UCSD-AML1 (cell line): Measurements from ENCODE around the gene SSX2IP.

Experiments used
- DNase-seq: peaks from one replicate; lab custom pipeline; 2025; ENCODE audit not compliant: unreplicated experiment; lab: John Stamatoyannopoulos, UW

The SSX2IP gene

DNA sequence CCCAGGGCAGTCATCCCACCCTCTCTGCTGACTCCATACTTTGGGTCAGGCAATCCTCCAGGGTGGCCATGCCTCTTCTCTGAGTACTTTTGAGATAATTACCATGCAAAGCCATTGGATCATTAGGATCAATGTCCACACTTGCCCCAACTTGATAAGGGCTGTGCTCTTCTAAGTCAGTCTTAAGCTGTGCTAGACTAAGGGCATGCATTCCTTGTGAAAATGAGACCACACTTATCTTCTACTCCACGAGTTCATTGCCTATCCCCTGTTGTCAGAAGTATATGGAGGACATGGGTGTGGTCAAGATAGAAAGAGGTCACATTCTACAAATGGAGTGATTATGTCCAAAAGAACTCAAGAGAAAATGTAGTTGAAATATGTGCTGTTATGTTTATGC lies 18.9 kb upstream of the SSX2IP start:
- no peak for DNase-seq

DNA sequence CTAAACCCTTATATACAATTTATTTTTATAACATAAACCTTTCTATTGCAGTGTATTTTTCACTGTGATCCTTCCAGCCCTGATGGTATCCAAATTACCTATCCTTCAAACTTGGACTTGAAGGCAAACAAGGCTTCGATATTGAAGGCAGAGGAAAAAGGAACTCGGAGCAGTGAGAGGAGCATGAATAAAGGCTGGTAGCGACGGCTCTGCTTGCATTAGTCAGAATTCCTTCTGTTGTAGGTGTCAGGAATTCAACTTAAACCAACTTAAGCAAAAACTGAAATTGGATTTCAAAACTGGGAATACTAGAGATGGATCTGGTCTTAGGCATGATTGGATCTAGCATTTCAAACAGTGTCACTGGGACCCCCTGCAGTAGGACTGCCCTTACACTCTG lies 17.8 kb upstream of the SSX2IP start:
- DNase-seq = no peak

GRCh38 chr1:84705513-84705912 lies 15.3 kb upstream of the SSX2IP start:
- no peak for DNase-seq

- no peak for DNase-seq
These were observed 14.7 kb upstream of the SSX2IP start for GRCh38 chr1:84704872-84705417.

GRCh38 chr1:84703431-84703830 lies 13.2 kb upstream of the SSX2IP start:
- DNase-seq = no peak

DNA sequence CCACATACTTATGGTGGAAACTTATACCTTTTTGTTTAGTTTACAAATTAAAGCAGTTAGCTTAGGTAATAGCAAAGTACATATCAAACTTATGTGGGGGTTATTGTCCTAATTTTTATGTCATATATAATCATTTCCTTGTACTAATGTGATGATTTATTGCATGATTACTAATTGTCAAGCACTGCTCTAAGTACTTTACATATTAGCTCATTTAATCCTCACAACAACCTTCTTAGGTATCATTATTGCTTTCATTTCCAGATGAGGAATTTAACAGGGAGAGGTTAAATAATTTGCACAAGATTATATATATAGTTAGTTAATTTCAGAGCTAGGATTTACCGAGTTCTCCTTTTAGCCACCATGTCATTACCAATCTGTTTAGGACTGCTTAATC lies 11.9 kb upstream of the SSX2IP start:
- DNase-seq = no peak

DNA sequence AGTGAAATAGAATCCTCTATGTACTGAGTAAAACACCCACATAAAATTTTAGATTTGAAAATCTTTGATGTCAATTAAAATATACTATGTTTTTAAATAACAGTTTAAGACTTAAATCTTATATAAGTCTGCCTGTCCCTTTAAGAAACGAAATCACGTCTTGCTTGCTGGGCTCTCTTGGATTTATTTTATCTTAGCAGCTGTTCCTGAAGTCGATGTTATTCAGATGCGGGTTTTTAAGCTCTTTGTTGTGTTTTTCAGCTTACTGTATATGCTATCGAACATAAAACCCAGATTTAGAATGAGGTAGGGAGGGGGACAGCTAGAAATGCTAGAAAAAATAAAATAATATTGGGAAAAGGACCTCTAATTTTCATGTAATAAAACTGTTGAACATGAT lies 11.1 kb upstream of the SSX2IP start:
- no peak for DNase-seq

GRCh38 chr1:84700070-84700469 lies 9.8 kb upstream of the SSX2IP start:
- no peak for DNase-seq

DNA sequence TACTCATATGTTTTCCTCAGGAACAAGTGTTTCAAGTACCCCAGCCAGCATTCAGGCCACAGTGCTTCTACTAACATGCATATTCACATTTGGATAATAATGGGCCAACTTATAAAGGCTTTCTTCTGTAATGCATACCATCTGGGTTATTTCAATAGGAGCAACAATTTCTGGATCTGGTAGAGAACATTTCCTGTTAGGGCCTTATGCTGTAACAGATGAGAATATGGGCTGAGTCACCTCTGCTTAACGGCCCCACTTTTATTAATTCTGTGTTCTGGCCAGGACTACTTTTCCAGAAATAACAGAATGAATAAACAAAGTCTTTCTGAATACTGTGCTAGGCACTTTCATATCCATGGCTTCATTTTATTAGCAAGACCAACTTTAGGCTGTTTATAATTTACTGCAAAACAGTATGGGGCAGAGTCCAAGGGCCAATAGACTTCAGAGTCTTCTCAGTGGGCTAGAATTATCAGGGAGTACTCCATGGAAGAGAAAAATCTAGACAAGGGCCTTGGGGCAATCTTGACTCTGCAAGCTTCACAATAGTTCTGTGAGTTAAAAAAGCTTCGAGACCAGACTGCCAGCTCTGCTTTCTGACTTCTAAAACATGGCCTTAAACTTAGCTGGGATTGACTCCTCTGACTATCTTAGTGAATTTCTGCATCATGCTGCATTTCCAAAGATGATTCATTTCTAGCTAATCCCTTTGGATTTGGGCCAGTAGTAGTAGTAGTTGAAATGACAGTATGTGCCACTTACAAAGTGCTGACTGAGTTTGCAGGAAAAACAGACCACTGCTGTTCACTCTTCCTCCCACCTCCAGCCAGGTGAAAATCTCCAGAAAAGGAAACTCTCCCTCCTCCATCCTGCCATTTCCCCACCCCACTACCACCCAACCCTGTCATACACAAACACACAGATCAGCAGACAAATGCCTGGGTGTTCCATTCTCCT lies 8.2 kb upstream of the SSX2IP start:
- no peak for DNase-seq

GRCh38 chr1:84693785-84694184 lies 3.5 kb upstream of the SSX2IP start:
- DNase-seq = no peak

GRCh38 chr1:84693005-84693404 lies 2.7 kb upstream of the SSX2IP start:
- DNase-seq = no peak

DNA sequence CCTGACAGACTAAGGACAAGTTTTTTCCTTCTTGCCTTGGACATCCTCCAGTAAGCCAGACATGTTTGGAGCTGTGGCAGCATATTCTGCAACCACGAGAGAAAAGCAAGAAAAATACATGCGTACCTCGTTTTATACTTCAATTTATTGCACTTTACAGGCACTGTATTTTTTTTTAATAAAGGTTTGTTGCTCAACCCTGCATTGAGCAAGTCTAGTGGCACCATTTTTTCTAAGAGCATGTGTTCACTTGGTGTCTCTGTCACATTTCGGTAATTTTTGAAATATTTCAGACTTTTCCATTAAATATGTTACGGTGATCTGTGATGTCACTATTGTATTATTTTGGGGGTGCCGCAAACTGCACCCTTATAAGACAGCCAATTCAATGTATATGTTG lies 2.1 kb upstream of the SSX2IP start:
- DNase-seq = no peak

GRCh38 chr1:84691122-84691783 lies 992 bp upstream of the SSX2IP start:
- no peak for DNase-seq

- DNase-seq = peak; percentile 35
These were observed 506 bp downstream of the SSX2IP start for GRCh38 chr1:84689514-84690396.

- DNase-seq = no peak
These were observed 1.7 kb downstream of the SSX2IP start for GRCh38 chr1:84688463-84689061.

GRCh38 chr1:84687714-84688462 lies 2.4 kb downstream of the SSX2IP start:
- DNase-seq = no peak

DNA sequence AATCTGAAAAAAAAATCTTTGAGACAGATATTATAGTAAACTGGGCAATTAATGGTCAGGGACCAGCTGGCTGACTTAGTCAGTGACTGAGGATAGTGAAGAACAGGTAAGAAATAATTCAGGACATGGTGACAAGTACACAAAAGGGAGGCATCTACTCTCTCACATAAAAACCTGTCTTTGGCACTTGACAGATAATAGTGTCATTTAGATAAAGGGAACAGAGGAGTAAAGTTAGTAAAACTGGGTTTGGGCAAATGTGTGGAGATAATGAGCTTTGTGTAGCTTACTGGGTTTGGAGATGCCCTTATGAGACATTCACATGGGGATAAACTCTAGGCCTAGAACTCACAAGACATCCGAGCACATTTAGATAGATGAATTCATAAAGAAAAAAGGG lies 4.0 kb downstream of the SSX2IP start:
- DNase-seq = no peak

GRCh38 chr1:84683508-84683907 lies 6.8 kb downstream of the SSX2IP start:
- no peak for DNase-seq

- DNase-seq = no peak
These were observed 8.2 kb downstream of the SSX2IP start for GRCh38 chr1:84682047-84682446.
